ENCODE data around the gene ZNF273. TPM values are rescaled to one million over a fixed set of nuclear protein-coding genes. Genes with fewer than 3 reads are reported as not detected.
"Not testable (repeated sequence)": the region's sequence is repeated elsewhere in the genome, so short reads cannot be mapped to it uniquely, and the experiment has no call there.

ZNF273 gene
- total RNA-seq, 1 donor from 2014 or later, result 1.7 TPM

GRCh38 chr7:64893401-64893800, 9.7 kb upstream of the ZNF273 start:
- no peaks in the 10 kb centered on the region for H3K27me3 ChIP-seq
- no peak overlapping the region for H3K27ac ChIP-seq
- TF ChIP-seq CTCF (IDR thresholded peaks at IDR 0.05), result no peak
- DNase-seq (ENCODE audit: low spot score in 2 of 2), result no peak
- intact Hi-C loops (cut with DNase I), result no loop called here
- H3K36me3 ChIP-seq, result no peaks in the 10 kb centered on the region
- H3K4me1 ChIP-seq, result peaks cover 3 to 22% of the 10 kb centered on the region in 2 donors
- no peaks in the 10 kb centered on the region for H3K9me3 ChIP-seq
- no peak overlapping the region for H3K4me3 ChIP-seq

- intact Hi-C loops (cut with DNase I), result loop anchor here (2.0 to 10.0 kb wide), 5 partner anchors 14 to 585 kb away; partner anchors contain the start of genes ZNF107, ZNF138 and ZNF680
- H3K4me1 ChIP-seq; H3K27ac ChIP-seq; DNase-seq (ENCODE audit: low spot score in 2 of 2); H3K27me3 ChIP-seq; H3K9me3 ChIP-seq; H3K36me3 ChIP-seq: not testable (repeated sequence)
- peak overlapping the region; percentile 82 to 88 for H3K4me3 ChIP-seq
These were observed 640 bp upstream of the ZNF273 start for GRCh38 chr7:64902461-64902805.

GRCh38 chr7:64904008-64904407, 935 bp downstream of the ZNF273 start:
- TF ChIP-seq CTCF (IDR thresholded peaks at IDR 0.05), result no peak
- DNase-seq (ENCODE audit: low spot score in 2 of 2), result no peak
- peak overlapping the region; percentile 82 to 88 for H3K4me3 ChIP-seq
- no peaks in the 10 kb centered on the region for H3K9me3 ChIP-seq
- intact Hi-C loops (cut with DNase I), result loop anchor here (5.0 to 10.0 kb wide), 4 partner anchors 112 to 587 kb away; partner anchors contain the start of genes ZNF107, ZNF138 and ZNF680
- peaks cover 0 to 5% of the 10 kb centered on the region in 2 donors for H3K4me1 ChIP-seq
- H3K36me3 ChIP-seq, result no peaks in the 10 kb centered on the region
- H3K27ac ChIP-seq, result peak overlapping the region in 1 of 2 donors; percentile 85
- no peaks in the 10 kb centered on the region for H3K27me3 ChIP-seq

- TF ChIP-seq CTCF (IDR thresholded peaks at IDR 0.05), result no peak
These were observed 2.1 kb downstream of the ZNF273 start for GRCh38 chr7:64905133-64905532.

GRCh38 chr7:64905547-64905946, 2.5 kb downstream of the ZNF273 start:
- no peak for DNase-seq (ENCODE audit: low spot score in 2 of 2)
- Histone ChIP-seq H3K4me1 (peaks cover 0 to 5% of the 10 kb centered on the region in 2 donors), H3K9me3 (no peaks in the 10 kb centered on the region), H3K27me3 (no peaks in the 10 kb centered on the region), H3K36me3 (no peaks in the 10 kb centered on the region), H3K4me3 (no peak overlapping the region), H3K27ac (no peak overlapping the region)
- TF ChIP-seq CTCF (IDR thresholded peaks at IDR 0.05), result no peak
- intact Hi-C loops (cut with DNase I), result loop anchor here (1.0 to 10.0 kb wide), 2 partner anchors 23 to 341 kb away; partner anchors contain the start of gene ZNF680

More at GRCh38 chr7:64905133-64905532, 2.1 kb downstream of the ZNF273 start:
- no peaks in the 10 kb centered on the region for H3K36me3 ChIP-seq
- DNase-seq (ENCODE audit: low spot score in 2 of 2), result no peak
- no peak overlapping the region for H3K27ac ChIP-seq
- H3K27me3 ChIP-seq, result no peaks in the 10 kb centered on the region
- H3K4me1 ChIP-seq, result peaks cover 0 to 5% of the 10 kb centered on the region in 2 donors
- intact Hi-C loops (cut with DNase I), result loop anchor here (1.0 to 10.0 kb wide), 2 partner anchors 23 to 340 kb away; partner anchors contain the start of gene ZNF680
- H3K4me3 ChIP-seq, result no peak overlapping the region
- no peaks in the 10 kb centered on the region for H3K9me3 ChIP-seq

GRCh38 chr7:64907641-64908326, 4.7 kb downstream of the ZNF273 start:
- Histone ChIP-seq H3K27ac (no peak overlapping the region), H3K4me1 (peaks cover 0 to 5% of the 10 kb centered on the region in 2 donors), H3K27me3 (no peaks in the 10 kb centered on the region), H3K4me3 (no peak overlapping the region), H3K36me3 (no peaks in the 10 kb centered on the region), H3K9me3 (no peaks in the 10 kb centered on the region)
- no peak for DNase-seq (ENCODE audit: low spot score in 2 of 2)
- intact Hi-C loops (cut with DNase I), result loop anchor here (10.0 kb wide), 1 partner anchor 343 kb away; the partner anchor contains the start of gene ZNF680
- no peak for TF ChIP-seq CTCF (IDR thresholded peaks at IDR 0.05)

Data from ascending aorta (tissue), 2 donors.